HEK293 (cell line): ENCODE measurements around the gene NIBAN1.

ENCODE experiments used
- CTCF ChIP-seq: fragments of 450-650 bp; formaldehyde crosslinking; IDR thresholded peaks from 2 replicates; pipeline ENCODE4 v1.5.1; 2016; ENCODE audit warnings: missing biosample characterization, missing genetic modification characterization
- KLF9 ChIP-seq: fragments of 450-650 bp; formaldehyde crosslinking; IDR thresholded peaks from 2 replicates; pipeline ENCODE4 v1.5.1; 2016; ENCODE audit warnings: missing biosample characterization, missing genetic modification characterization, low read depth
- MYNN ChIP-seq: fragments of 450-650 bp; formaldehyde crosslinking; IDR thresholded peaks from 2 replicates; pipeline ENCODE4 v1.5.1; 2016; ENCODE audit warnings: missing biosample characterization, missing genetic modification characterization, borderline replicate concordance
- OSR2 ChIP-seq: fragments of 450-650 bp; formaldehyde crosslinking; IDR thresholded peaks from 2 replicates; pipeline ENCODE4 v1.5.1; 2016; ENCODE audit warnings: missing biosample characterization, missing genetic modification characterization
- PRDM4 ChIP-seq: fragments of 450-650 bp; formaldehyde crosslinking; IDR thresholded peaks from 2 replicates; pipeline ENCODE4 v1.5.1; 2017; ENCODE audit warnings: missing biosample characterization, missing genetic modification characterization
- ZIC2 ChIP-seq: fragments of 450-650 bp; formaldehyde crosslinking; IDR thresholded peaks from 2 replicates; pipeline ENCODE4 v1.5.1; 2016; ENCODE audit warnings: missing biosample characterization, missing genetic modification characterization
- ZNF391 ChIP-seq: fragments of 450-650 bp; formaldehyde crosslinking; IDR thresholded peaks from 2 replicates; pipeline ENCODE4 v1.5.1; 2016; ENCODE audit warnings: low read depth, missing biosample characterization, missing genetic modification characterization, borderline replicate concordance
- ZNF404 ChIP-seq: fragments of 450-650 bp; formaldehyde crosslinking; IDR thresholded peaks from 2 replicates; pipeline ENCODE4 v1.5.1; 2017; ENCODE audit warnings: missing biosample characterization, missing genetic modification characterization
- ZNF623 ChIP-seq: fragments of 450-650 bp; formaldehyde crosslinking; IDR thresholded peaks from 2 replicates; pipeline ENCODE4 v1.5.1; 2016; ENCODE audit warnings: missing biosample characterization, missing genetic modification characterization
- ZNF791 ChIP-seq: fragments of 450-650 bp; formaldehyde crosslinking; IDR thresholded peaks from 2 replicates; pipeline ENCODE4 v1.5.1; 2016; ENCODE audit warnings: missing biosample characterization, missing genetic modification characterization
- ZNF792 ChIP-seq: fragments of 450-650 bp; formaldehyde crosslinking; IDR thresholded peaks from 2 replicates; pipeline ENCODE4 v1.5.1; 2016; ENCODE audit warnings: missing biosample characterization, missing genetic modification characterization

- no peak for TF ChIP-seq CTCF (tag by site-specific recombination)
- no peak for TF ChIP-seq ZNF404 (tag by site-specific recombination)
- no peak for TF ChIP-seq ZNF791 (tag by site-specific recombination)
- TF ChIP-seq PRDM4 (tag by site-specific recombination), result no peak
- TF ChIP-seq OSR2 (tag by site-specific recombination), result no peak
- no peak for TF ChIP-seq KLF9 (tag by site-specific recombination)
- TF ChIP-seq ZNF391, result no peak
- TF ChIP-seq ZIC2 (tag by site-specific recombination), result no peak
- no peak for TF ChIP-seq MYNN (tag by site-specific recombination)
- no peak for TF ChIP-seq ZNF792 (tag by site-specific recombination)
- no peak for TF ChIP-seq ZNF623 (tag by site-specific recombination)
These were observed 23.4 kb downstream of the NIBAN1 start for GRCh38 chr1:184950906-184951305.
